Activated CD4-positive, alpha-beta T cell treated with anti-CD3 and anti-CD28 coated beads, Interleukin-2, amount 50 U/mL, for 24 hours (primary cell): ENCODE measurements around the gene ANKRD13D.

Experiments
- DNase-seq, 2 donors: peaks; one replicate each; pipeline ENCODE4 v3.0.0-alpha.2; 2020; ENCODE audit warnings: low read depth in 1 of 2, low spot score in 1 of 2

ANKRD13D gene

DNA sequence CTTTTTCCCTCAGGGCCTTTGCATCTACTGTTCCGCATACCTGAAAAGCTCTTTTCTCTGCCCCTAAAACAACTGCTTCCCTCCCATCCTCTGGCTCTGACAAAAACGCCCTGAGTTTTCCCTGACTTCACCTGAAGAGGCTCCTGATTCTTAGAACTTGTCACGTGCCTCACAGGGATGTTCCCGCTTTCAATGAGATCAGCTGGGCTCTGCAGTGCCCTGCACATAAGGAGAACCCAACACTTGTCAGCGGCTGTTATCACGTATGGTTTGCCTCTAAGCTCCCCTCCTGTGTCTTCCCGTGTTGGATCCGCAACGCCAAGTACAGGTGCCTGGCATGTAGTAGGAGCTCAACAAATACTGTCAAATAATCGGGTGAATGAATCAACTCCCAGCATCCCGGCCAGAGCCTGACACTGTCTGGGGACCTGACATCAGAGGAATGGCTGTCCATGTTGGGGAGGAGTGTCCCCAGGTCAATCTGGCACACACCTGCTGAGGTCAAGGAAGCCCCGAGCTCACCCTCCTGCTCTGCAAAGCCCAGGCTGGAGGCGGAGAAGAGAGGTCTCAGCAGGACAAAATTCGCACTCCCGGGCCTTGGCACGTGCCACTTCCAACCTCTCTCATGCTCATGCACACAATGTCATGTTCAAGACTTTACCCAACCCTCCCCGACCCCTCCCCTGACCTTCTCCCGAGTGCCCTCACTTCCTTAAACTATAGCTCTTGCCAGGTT lies 27.0 kb upstream of the ANKRD13D start:
- no peak for DNase-seq

GRCh38 chr11:67262731-67263675 lies 26.1 kb upstream of the ANKRD13D start:
- DNase-seq: no peak

- no peak for DNase-seq
Observed at GRCh38 chr11:67264260-67264659, 24.8 kb upstream of the ANKRD13D start.

DNA sequence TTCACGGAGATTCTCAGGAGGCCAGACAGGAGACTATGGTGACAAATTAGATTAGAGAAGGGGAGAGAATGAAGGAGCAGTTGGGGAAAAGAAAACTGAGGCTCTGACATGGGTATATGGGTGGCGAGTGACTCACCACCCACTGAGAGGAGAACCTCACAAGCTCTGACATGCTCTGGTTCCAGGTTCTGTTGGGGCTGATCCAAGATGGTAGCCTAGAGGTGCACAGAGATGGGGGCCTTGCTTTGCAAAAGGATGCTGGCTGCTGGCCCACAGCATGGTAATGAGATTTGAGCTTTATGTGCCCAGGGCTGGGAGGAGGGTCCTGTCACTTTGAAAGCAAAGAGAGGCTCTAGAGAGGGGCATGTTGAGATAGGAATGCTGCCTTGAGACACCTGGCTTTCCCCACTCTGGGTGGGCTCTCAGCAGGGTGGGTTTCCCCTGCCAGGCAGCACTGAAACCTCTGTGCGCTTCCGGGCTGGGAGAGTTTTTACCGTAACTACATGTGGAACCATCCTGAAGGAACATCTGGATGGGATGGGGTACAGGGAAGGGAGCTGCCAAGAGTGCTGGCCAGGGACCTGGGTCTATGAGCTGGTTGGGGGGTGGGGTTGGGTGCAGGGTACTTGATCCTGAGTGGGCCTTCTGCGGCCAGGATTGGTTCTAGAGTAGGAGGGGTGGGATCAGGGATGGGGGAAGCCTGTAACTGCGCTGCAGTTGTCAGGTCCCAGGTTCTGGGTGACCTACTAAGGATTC lies 24.0 kb upstream of the ANKRD13D start:
- DNase-seq: no peak

DNA sequence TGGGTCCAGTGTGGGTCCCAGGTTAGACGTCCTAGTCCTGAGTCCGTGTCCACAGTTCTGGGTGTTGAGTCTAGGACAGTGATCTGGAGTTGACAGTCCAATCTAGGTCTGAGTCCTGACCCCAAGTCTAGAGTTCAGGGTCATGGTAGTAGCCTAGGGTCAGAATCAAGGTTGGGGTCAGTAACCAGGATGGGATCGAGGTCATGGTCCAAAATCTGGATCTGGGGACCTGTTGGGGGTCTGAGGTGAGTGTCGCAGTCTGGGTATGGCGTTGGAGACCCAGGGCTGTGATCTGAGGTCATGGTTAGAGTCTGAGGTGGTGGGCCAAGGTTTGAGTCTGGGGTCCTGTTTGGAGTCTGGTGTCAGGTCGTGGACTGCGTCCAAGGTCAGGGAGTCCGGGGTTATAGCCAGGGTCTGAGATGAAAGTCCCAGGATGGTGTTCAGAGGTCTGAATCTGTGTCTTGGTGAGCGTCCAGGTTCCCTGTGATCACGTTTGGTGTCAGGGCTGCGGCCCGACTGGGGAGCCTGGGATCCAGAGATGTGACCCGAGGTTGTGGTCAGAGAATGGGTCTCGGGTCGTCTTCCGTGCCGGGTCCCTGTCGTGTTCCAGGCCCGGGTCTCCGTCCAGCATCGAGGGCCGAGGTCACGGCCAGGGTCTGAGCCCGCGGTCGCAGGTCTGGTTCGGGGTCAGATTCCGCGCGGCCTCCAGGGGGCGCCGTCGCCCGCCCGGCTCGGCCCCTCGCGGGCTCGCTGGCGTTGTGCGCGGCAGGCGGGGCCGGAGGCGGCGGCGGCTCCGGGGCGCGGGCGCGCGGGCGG lies 23.3 kb upstream of the ANKRD13D start:
- peak in 1 of 2 donors; percentile 66 for DNase-seq

- DNase-seq: no peak
Observed at GRCh38 chr11:67266449-67267187, 22.5 kb upstream of the ANKRD13D start, which contains the start of gene GRK2. Gene GRK2, plus strand, starts transcription at chr11:67266473. Its CDS starts 227 bp downstream, at chr11:67266700.

DNA sequence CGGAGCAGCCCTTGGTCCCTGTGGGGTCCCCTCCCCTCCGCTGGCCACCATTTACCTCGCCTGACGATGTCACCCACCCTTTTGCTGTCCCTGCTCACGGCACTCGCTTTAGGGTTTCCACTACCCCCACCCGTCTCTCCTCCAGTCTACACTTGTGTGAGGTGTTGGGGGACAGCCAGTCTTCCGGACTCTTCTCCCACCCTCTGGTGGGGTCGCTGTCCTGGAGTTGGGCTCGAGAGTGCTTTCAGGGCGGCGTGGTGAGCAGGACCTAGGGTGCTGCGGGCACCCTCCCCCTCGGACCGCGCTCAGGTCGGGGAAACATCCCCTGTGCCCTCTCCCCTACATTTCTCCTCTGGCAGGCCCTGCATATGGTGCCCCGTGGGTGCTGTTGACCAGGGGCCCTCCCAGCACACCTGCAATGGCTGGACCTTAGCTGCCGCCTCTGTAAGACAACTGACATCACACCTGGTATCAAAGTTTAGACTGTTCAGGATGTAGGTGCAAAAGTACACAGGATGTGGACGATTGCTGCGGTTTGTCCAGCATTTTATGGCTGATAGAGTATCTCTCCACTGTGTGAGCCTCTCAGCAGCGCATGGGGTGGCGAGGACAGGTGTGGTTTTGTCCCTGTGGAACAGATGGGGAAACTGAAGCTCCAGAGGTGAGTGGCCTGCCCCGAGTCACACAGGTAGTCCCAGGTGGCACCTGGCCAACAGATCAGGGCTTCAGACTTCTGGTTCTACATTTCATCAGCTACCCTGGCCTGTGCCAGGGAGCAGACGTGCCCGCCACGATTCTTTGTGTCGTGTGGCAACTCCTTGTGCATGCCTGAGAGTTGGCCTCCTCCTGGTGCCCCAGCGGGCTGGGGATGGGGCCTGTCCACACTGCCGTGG lies 21.7 kb upstream of the ANKRD13D start:
- no peak for DNase-seq

GRCh38 chr11:67268081-67268961 lies 20.8 kb upstream of the ANKRD13D start:
- DNase-seq: no peak

GRCh38 chr11:67268962-67269268 lies 20.2 kb upstream of the ANKRD13D start:
- DNase-seq: no peak

GRCh38 chr11:67269401-67270255 lies 19.5 kb upstream of the ANKRD13D start:
- no peak for DNase-seq

GRCh38 chr11:67270256-67271204 lies 18.6 kb upstream of the ANKRD13D start:
- DNase-seq: no peak

DNA sequence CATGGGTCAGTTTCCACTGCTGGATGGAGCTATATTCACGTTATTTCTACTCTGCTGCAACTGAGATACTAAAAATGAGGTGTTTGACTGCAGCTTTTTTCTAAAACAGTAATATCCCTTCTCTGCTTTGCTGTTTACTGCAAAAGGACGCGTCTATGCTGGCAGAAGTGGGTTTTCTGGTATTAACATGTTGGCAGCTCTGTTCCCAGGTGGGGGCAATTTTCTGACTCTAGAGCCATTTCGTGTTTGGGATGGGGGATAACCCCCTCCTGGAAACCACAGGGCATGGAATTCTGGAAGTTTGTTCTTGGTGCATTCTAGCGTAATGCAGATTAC lies 17.9 kb upstream of the ANKRD13D start:
- DNase-seq: no peak

DNA sequence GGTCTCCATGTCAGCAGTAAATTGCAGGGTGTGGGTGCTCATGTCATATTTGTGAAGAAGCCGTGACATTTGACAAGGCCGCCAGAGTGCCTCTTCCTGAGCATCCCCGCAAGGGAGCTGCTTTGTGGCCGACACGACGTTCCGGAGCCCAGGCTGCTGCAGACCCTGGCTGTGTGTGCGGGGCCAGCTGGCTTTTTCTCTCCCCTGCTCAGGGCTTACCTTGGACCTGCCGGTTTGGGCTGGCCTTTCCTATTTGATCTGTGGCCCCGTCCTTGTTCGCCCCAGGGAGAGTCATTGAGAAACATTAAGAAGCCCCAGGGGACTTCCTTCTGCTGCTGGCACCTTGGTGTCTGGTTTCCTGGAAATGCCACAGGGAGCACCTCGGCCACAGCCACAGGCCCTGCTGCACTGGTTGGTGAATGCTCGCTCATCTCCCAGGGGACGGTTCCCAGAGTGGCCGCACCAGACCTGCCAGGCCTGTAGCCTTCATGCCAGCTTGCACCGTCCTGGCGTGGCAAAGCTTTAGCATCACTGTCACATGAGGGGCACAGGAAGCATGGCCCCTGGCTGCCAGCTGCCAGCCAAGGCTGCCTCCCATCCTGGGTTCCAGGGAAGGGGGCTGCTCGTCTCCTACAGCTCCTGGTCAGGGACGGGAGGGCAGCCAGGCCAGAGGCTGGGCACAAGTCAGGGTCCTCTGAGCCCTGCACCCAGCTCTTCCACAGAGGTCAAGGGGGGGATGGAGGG lies 17.4 kb upstream of the ANKRD13D start:
- DNase-seq: no peak

- no peak for DNase-seq
Observed at GRCh38 chr11:67272327-67273259, 16.5 kb upstream of the ANKRD13D start.
